Left ventricle myocardium inferior (tissue), 1 donor: ENCODE data around the gene SORCS2. TPM values are rescaled to one million over a fixed set of nuclear protein-coding genes. Genes with fewer than 3 reads are reported as not detected.

Source experiments
- DNase-seq: peaks from one replicate; pipeline ENCODE4 v3.0.0-alpha.2; 2020
- H3K27ac ChIP-seq: fragments of 200-600 bp; replicated peaks from 2 replicates; pipeline ENCODE4 v1.8.0; 2021
- H3K27me3 ChIP-seq: fragments of 200-600 bp; 2 replicates; pipeline ENCODE4 v1.8.0; 2021; ENCODE audit warnings: low read depth
- H3K36me3 ChIP-seq: fragments of 200-600 bp; 2 replicates; pipeline ENCODE4 v1.8.0; 2021
- H3K4me1 ChIP-seq: fragments of 200-600 bp; 2 replicates; pipeline ENCODE4 v1.8.0; 2021
- H3K4me3 ChIP-seq: fragments of 200-600 bp; 2 replicates; pipeline ENCODE4 v1.8.0; 2021; ENCODE audit warnings: mild to moderate bottlenecking, moderate library complexity
- H3K9me3 ChIP-seq: fragments of 200-600 bp; replicated peaks from 2 replicates; pipeline ENCODE4 v1.8.0; 2021
- CTCF ChIP-seq: fragments of 200-600 bp; IDR thresholded peaks from 2 replicates; pipeline ENCODE4 v1.8.0; 2021; ENCODE audit warnings: antibody characterized with exemption, mild to moderate bottlenecking, borderline replicate concordance
- intact Hi-C: fragments of 100-400 bp; cut with micrococcal nuclease; formaldehyde crosslinking; loops from one replicate; pipeline ENCODE4 v1.11.0; 2022
- total RNA-seq: library from RNA; stranded (reverse); fragmentation: NEBNext Ultra II Directional; extraction: Animal tissue kit (Norgen Biotek cat#: 25700); gene quantifications from one replicate; pipeline ENCODE4 v1.2.1, GENCODE V29; 2021
- donor health status: DM: no; HTN: yes; CAD: no; lungs with severe emphysema.

Gene SORCS2
- total RNA-seq, 1 donor from 2014 or later, result 1.2 TPM

GRCh38 chr4:7463566-7464258 lies 271.4 kb downstream of the SORCS2 start:
- DNase-seq, result no peak
- H3K27me3 ChIP-seq, result peaks cover 17% of the 10 kb centered on the region
- H3K27ac ChIP-seq, result no peak overlapping the region
- intact Hi-C loops, result no loop called here
- H3K4me3 ChIP-seq, result no peak overlapping the region
- no peaks in the 10 kb centered on the region for H3K36me3 ChIP-seq
- no peak for TF ChIP-seq CTCF
- peaks cover 14% of the 10 kb centered on the region for H3K4me1 ChIP-seq
- H3K9me3 ChIP-seq, result peaks cover 15% of the 10 kb centered on the region

DNA sequence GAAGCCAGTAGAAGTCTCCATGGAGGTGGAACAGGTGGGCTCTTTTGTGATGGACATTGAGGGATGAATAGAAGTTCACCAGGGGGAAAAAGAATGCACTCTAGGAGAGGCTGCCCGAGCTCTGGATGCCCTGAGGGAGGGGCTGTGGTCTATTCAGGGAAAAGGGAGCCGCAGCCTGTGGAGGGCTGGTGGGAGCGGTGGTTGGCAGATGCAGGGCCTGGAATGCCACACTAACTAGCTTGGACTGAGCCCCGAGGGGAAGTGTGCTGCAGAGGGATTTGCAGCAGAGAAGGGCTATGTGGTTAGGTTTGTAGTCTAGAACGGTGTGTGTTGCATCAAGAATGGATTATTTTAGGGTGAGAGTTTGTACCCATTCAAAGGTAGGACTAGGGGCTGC lies 271.9 kb downstream of the SORCS2 start:
- H3K4me3 ChIP-seq, result no peak overlapping the region
- intact Hi-C loops, result no loop called here
- H3K36me3 ChIP-seq, result no peaks in the 10 kb centered on the region
- TF ChIP-seq CTCF, result no peak
- no peak overlapping the region for H3K27ac ChIP-seq
- peaks cover 15% of the 10 kb centered on the region for H3K9me3 ChIP-seq
- DNase-seq, result no peak
- H3K4me1 ChIP-seq, result peaks cover 14% of the 10 kb centered on the region
- peaks cover 12% of the 10 kb centered on the region for H3K27me3 ChIP-seq

DNA sequence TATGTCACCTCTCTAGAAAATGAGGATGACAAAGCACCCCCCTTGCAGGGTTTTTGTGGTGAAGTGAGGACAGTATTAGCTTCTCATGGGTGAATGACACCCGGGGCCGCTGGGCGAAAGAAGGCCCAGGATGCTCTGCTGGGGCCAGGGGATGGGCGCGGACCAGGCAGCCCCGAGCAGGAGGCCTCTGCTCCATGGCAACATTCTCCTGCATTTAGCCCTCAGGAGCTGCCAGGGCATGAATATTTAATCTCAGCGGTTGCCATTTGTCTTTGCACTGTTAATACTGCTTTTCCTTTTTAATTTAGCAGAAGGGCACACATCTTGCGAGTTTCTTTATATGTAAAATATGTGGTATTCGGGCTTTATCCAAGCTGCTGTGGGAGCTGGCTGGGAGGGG lies 272.7 kb downstream of the SORCS2 start:
- no peak for DNase-seq
- intact Hi-C loops, result no loop called here
- peaks cover 15% of the 10 kb centered on the region for H3K9me3 ChIP-seq
- H3K36me3 ChIP-seq, result no peaks in the 10 kb centered on the region
- no peak overlapping the region for H3K27ac ChIP-seq
- peaks cover 14% of the 10 kb centered on the region for H3K4me1 ChIP-seq
- H3K27me3 ChIP-seq, result peaks cover 7% of the 10 kb centered on the region
- H3K4me3 ChIP-seq, result no peak overlapping the region
- TF ChIP-seq CTCF, result no peak

DNA sequence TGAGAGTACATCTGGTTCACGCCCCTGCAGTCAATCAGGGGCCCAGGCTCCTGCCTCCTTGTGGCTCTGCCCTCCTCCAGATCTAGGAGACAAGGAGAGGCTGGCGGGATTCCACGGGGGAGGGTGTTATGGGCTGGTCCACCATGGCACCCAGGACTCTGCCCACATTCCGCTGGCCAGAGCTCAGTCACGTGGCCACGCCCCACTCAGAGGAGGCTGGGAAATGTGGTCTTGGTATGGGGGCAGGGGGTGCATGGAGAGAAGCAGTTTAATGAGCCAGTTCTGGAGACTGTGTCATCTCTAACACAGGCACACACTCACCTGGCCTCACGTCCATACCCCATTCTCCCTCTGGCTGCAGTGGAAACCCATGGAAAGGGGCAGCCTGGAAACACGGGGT lies 273.9 kb downstream of the SORCS2 start:
- H3K4me1 ChIP-seq, result peaks cover 14% of the 10 kb centered on the region
- DNase-seq, result no peak
- intact Hi-C loops, result no loop called here

DNA sequence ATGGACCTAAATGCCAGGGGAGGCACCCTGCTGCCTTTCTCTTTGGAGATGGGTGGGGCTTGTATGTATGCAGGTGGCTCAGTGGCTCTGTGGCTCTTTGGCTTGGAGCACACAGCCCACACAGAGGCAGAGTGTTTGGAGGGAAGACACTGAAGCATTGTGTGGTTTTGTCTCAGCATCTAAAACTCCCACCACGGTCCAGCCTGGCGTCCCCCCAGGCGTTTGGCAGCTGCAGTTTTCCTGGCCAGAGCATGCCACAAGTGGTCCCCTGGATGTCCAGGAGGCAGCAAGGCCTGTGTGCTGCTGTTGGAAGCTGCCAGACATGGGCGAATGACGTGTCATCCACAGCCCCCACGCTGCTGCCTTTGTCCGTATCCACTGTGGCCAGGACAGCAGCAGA lies 274.6 kb downstream of the SORCS2 start:
- peaks cover 14% of the 10 kb centered on the region for H3K4me1 ChIP-seq
- H3K9me3 ChIP-seq, result peaks cover 15% of the 10 kb centered on the region
- H3K27ac ChIP-seq, result no peak overlapping the region
- H3K36me3 ChIP-seq, result no peaks in the 10 kb centered on the region
- intact Hi-C loops, result no loop called here
- no peak overlapping the region for H3K4me3 ChIP-seq
- no peak for TF ChIP-seq CTCF
- no peak for DNase-seq
- H3K27me3 ChIP-seq, result peaks cover 12% of the 10 kb centered on the region

More for the DNA sequence above, 273.9 kb downstream of the SORCS2 start:
- H3K9me3 ChIP-seq, result peaks cover 15% of the 10 kb centered on the region
- no peak overlapping the region for H3K4me3 ChIP-seq
- peaks cover 9% of the 10 kb centered on the region for H3K27me3 ChIP-seq
- no peak for TF ChIP-seq CTCF
- H3K36me3 ChIP-seq, result no peaks in the 10 kb centered on the region
- no peak overlapping the region for H3K27ac ChIP-seq
